Hepatocyte (in vitro differentiated cells): ENCODE measurements around the gene NOS1AP. TPM values are rescaled to one million over a fixed set of nuclear protein-coding genes. Genes with fewer than 3 reads are reported as not detected.
"Not testable (repeated sequence)": the region's sequence is repeated elsewhere in the genome, so short reads cannot be mapped to it uniquely, and the experiment has no call there.

Experiments
- DNase-seq: peaks from one replicate; pipeline ENCODE4 v3.0.0-alpha.2; 2016; ENCODE audit warnings: low spot score
- H2AFZ ChIP-seq: fragments of 200-600 bp; sonication (generic); 2 replicates; pipeline ENCODE4 v1.6.0; 2016; ENCODE audit warnings: antibody characterized with exemption, mild to moderate bottlenecking
- H3K27ac ChIP-seq: fragments of 200-600 bp; sonication (generic); 2 replicates; pipeline ENCODE4 v1.5.1; 2016; ENCODE audit warnings: mild to moderate bottlenecking
- H3K27me3 ChIP-seq: fragments of 200-600 bp; sonication (generic); 2 replicates; pipeline ENCODE4 v1.6.1; 2016
- H3K36me3 ChIP-seq: fragments of 200-600 bp; sonication (generic); replicated peaks from 2 replicates; pipeline ENCODE4 v1.5.1; 2016; ENCODE audit warnings: low read depth; ENCODE audit not compliant: insufficient read depth
- H3K4me1 ChIP-seq: fragments of 200-600 bp; sonication (generic); 2 replicates; pipeline ENCODE4 v1.5.1; 2016; ENCODE audit warnings: mild to moderate bottlenecking, moderate library complexity; ENCODE audit not compliant: insufficient read depth
- H3K4me2 ChIP-seq: fragments of 200-600 bp; sonication (generic); 2 replicates; pipeline ENCODE4 v1.6.0; 2016
- H3K4me3 ChIP-seq: fragments of 200-600 bp; sonication (generic); 2 replicates; pipeline ENCODE4 v1.5.1; 2016; ENCODE audit warnings: mild to moderate bottlenecking
- H3K79me2 ChIP-seq: fragments of 200-600 bp; sonication (generic); 2 replicates; pipeline ENCODE4 v1.6.0; 2017; ENCODE audit warnings: mild to moderate bottlenecking
- H3K9me2 ChIP-seq: fragments of 200-600 bp; sonication (generic); replicated peaks from 2 replicates; pipeline ENCODE4 v1.6.0; 2017; ENCODE audit warnings: mild to moderate bottlenecking; ENCODE audit not compliant: insufficient read depth
- H3K9me3 ChIP-seq: fragments of 200-600 bp; sonication (generic); 2 replicates; pipeline ENCODE4 v1.5.1; 2016; ENCODE audit warnings: low read depth, mild to moderate bottlenecking
- H4K20me1 ChIP-seq: fragments of 200-600 bp; sonication (generic); 2 replicates; pipeline ENCODE4 v1.6.0; 2016; ENCODE audit warnings: mild to moderate bottlenecking; ENCODE audit not compliant: insufficient read depth, poor library complexity, severe bottlenecking
- EZH2 ChIP-seq: fragments of 200-600 bp; sonication (generic); IDR thresholded peaks from 2 replicates; pipeline ENCODE4 v1.6.1; 2016; ENCODE audit warnings: antibody characterized with exemption, mild to moderate bottlenecking, borderline replicate concordance
- EZH2phosphoT487 ChIP-seq: fragments of 200-600 bp; sonication (generic); IDR thresholded peaks from one replicate; pipeline ENCODE4 v1.6.1; 2018; ENCODE audit warnings: antibody characterized with exemption, mild to moderate bottlenecking, low read depth, moderate library complexity; ENCODE audit not compliant: unreplicated experiment, severe bottlenecking
- WGBS: methylation state at CpG from one replicate; pipeline ENCODE4 v1.1.6; 2016; ENCODE audit warnings: low lambda C conversion rate; ENCODE audit errors: missing lambda C conversion rate; 5-methylcytosine and 5-hydroxymethylcytosine counted together
- polyA plus RNA-seq: library from polyadenylated mRNA; unstranded; fragments of >200 nt; fragmentation: Nextera tagmentation; extraction: Ambion mirVana; gene quantifications from 2 replicates; pipeline ENCODE4 v1.2.1, GENCODE V29; 2016
- total RNA-seq: library from RNA; depleted of rRNA; stranded (reverse); fragments of >200 nt; gene quantifications from 2 replicates; pipeline ENCODE4 v1.2.3, GENCODE V29; 2014
- TF ChIP-seq, protein P1 (sequence below): fragments of 200-600 bp; sonication (generic); IDR thresholded peaks from 2 replicates; pipeline ENCODE4 v1.5.1; 2016; ENCODE audit warnings: antibody characterized with exemption, mild to moderate bottlenecking; ENCODE audit not compliant: poor library complexity

Gene NOS1AP
- total and polyA plus RNA-seq, 2 experiments from 2014 or later = 0.97 to 4.4 TPM

DNA sequence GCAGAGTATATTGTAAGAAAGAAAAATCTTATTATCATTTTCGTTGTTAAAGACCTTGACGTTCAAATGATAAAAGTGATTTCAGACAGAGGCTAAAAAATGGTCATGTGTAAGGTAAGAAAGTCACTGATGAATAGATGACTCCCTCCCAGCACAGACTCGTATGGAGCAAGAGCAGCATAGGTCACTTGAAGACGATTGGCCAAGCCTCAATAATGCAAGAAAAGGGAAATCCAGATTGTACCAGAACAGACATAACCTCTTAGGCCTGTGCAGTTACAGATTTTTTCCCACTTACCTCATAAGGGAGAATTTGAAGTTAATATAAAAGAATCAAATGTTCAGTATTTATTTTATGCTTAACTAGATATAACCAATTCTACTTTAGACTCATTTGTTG lies 29.5 kb upstream of the NOS1AP start:
- H3K36me3 ChIP-seq = no peaks in the 10 kb centered on the region
- H3K4me2 ChIP-seq = no peak overlapping the region
- H3K27ac ChIP-seq = no peak overlapping the region
- no peak overlapping the region for H2AFZ ChIP-seq
- H3K4me3 ChIP-seq = no peak overlapping the region
- no peaks in the 10 kb centered on the region for H3K79me2 ChIP-seq
- H3K9me3 ChIP-seq = no peaks in the 10 kb centered on the region
- H4K20me1 ChIP-seq = no peaks in the 10 kb centered on the region
- no peak for TF ChIP-seq EZH2
- TF ChIP-seq, protein P1, sequence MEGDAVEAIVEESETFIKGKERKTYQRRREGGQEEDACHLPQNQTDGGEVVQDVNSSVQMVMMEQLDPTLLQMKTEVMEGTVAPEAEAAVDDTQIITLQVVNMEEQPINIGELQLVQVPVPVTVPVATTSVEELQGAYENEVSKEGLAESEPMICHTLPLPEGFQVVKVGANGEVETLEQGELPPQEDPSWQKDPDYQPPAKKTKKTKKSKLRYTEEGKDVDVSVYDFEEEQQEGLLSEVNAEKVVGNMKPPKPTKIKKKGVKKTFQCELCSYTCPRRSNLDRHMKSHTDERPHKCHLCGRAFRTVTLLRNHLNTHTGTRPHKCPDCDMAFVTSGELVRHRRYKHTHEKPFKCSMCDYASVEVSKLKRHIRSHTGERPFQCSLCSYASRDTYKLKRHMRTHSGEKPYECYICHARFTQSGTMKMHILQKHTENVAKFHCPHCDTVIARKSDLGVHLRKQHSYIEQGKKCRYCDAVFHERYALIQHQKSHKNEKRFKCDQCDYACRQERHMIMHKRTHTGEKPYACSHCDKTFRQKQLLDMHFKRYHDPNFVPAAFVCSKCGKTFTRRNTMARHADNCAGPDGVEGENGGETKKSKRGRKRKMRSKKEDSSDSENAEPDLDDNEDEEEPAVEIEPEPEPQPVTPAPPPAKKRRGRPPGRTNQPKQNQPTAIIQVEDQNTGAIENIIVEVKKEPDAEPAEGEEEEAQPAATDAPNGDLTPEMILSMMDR = no peak
- no peak for TF ChIP-seq EZH2phosphoT487
- no peak for DNase-seq
- H3K4me1 ChIP-seq = no peaks in the 10 kb centered on the region
- H3K27me3 ChIP-seq = no peaks in the 10 kb centered on the region
- H3K9me2 ChIP-seq = no peaks in the 10 kb centered on the region
- 80% methylated on average over 4 of the region's 4 CpGs for WGBS

DNA sequence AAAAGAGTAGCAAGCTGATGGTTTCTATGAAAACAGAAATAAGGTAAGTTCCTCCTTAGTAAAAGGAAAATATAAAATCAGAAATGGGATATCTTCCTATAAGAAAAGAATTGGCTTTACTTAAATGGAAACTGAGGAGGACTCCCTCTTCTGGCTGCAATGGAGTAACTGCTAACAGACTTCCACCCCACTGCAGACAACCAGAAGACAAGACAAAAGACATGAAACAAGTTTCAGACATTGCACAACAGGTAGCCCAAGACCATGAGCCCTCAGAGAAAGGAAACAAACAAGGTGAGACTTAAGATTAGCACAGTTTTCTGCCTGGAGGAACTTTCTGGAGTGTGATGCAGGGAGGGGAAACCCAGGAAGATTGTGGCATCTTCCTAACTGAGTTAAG lies 28.8 kb upstream of the NOS1AP start:
- H3K9me3 ChIP-seq = no peaks in the 10 kb centered on the region
- no peak for TF ChIP-seq EZH2
- TF ChIP-seq, protein P1 = peak; percentile 40

DNA sequence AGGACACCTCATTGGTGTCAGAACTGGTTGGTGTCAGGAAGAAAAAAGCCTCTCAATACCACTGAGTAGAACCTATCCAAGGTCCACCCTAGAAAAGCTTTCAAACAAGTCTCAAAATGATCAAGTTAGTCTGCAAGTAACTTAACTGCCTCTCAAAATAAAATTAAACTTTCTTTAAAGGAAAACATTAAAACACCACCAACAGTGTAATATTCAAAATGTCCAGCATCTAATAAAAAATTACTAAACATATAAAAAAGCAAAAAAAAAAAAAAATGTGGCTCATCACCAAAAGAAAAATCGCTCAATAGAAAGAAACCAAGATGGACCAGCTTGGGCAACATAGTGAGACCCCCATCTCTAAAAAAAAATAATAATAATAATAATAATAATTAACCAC lies 27.1 kb upstream of the NOS1AP start:
- WGBS = 85% methylated on average over 1 of the region's 1 CpG
- no peak overlapping the region for H3K27ac ChIP-seq
- no peaks in the 10 kb centered on the region for H3K9me3 ChIP-seq
- H3K4me2 ChIP-seq = no peak overlapping the region
- DNase-seq = no peak
- H4K20me1 ChIP-seq = no peaks in the 10 kb centered on the region
- no peaks in the 10 kb centered on the region for H3K27me3 ChIP-seq
- no peaks in the 10 kb centered on the region for H3K4me1 ChIP-seq
- H3K9me2 ChIP-seq = no peaks in the 10 kb centered on the region
- TF ChIP-seq EZH2 = no peak
- TF ChIP-seq, protein P1 = no peak
- TF ChIP-seq EZH2phosphoT487 = no peak
- H2AFZ ChIP-seq = no peak overlapping the region
- H3K79me2 ChIP-seq = no peaks in the 10 kb centered on the region
- H3K36me3 ChIP-seq = no peaks in the 10 kb centered on the region
- no peak overlapping the region for H3K4me3 ChIP-seq

More for the DNA sequence above, 28.8 kb upstream of the NOS1AP start:
- Histone ChIP-seq H3K9me2 (no peaks in the 10 kb centered on the region), H2AFZ (no peak overlapping the region), H3K27ac (no peak overlapping the region), H3K4me3 (no peak overlapping the region), H3K79me2 (no peaks in the 10 kb centered on the region), H3K4me2 (no peak overlapping the region), H3K36me3 (no peaks in the 10 kb centered on the region), H4K20me1 (no peaks in the 10 kb centered on the region), H3K27me3 (no peaks in the 10 kb centered on the region), H3K4me1 (no peaks in the 10 kb centered on the region)
- DNase-seq = peak; percentile 26

DNA sequence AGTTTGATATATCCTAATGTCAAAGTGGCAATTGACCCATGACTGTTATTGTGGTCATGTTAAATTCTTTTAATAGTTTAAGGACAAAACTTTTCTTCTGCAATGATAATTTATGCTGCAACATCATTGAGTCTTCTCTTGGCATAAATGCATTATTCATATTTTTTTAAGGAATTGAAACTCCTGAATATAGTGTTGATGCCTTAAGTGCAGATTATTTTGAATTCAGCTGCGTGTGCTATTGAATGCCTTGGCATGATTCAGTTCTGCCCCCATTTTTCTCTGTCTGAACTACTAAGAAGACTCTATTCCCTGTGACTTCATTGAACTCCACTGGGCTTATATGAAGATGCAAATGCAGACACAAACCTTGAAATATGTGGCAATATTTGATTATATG lies 22.6 kb upstream of the NOS1AP start:
- Histone ChIP-seq H3K27me3 (peaks cover 16% of the 10 kb centered on the region), H3K4me1 (no peaks in the 10 kb centered on the region), H3K9me2 (no peaks in the 10 kb centered on the region), H3K79me2 (no peaks in the 10 kb centered on the region), H3K4me2 (no peak overlapping the region), H3K9me3 (no peaks in the 10 kb centered on the region), H3K4me3 (no peak overlapping the region), H2AFZ (no peak overlapping the region), H4K20me1 (no peaks in the 10 kb centered on the region), H3K36me3 (no peaks in the 10 kb centered on the region), H3K27ac (no peak overlapping the region)
- WGBS = 62% methylated on average over 1 of the region's 1 CpG
- no peak for DNase-seq
- TF ChIP-seq, protein P1 = no peak
- TF ChIP-seq EZH2phosphoT487 (no peak), EZH2 (no peak)

DNA sequence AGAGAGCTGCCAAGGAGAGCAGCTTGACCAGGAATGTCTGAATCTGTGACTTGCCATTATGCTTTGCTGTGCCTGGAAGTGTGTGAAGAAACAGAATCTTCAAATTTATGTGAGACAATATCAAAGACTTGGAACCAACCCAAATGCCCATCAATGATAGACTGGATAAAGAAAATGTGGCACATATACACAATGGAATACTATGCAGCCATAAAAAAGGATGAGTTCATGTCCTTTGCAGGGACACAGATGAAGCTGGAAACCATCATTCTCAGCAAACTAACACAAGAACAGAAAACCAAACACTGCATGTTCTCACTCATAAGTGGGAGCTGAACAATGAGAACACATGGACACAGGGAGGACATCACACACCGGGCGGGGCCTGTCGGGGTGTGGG lies 15.5 kb upstream of the NOS1AP start:
- not testable (repeated sequence) for H3K9me3 ChIP-seq, H3K4me2 ChIP-seq, H3K27ac ChIP-seq, H3K27me3 ChIP-seq, H3K4me3 ChIP-seq, H4K20me1 ChIP-seq, H3K4me1 ChIP-seq, H3K9me2 ChIP-seq, H3K79me2 ChIP-seq, H2AFZ ChIP-seq, H3K36me3 ChIP-seq, DNase-seq
- 100% methylated on average over 3 of the region's 3 CpGs for WGBS
